SW 1271 (cell line): ENCODE results near the gene MEOX1.

Source experiments
- DNase-seq, 2 experiments: peaks; one replicate each; lab custom pipeline; 2025; lab: John Stamatoyannopoulos, UW

Gene MEOX1

GRCh38 chr17:43655693-43656255, 5.9 kb downstream of the MEOX1 start:
- no peak for DNase-seq

GRCh38 chr17:43652124-43652480, 9.6 kb downstream of the MEOX1 start:
- DNase-seq: no peak

DNA sequence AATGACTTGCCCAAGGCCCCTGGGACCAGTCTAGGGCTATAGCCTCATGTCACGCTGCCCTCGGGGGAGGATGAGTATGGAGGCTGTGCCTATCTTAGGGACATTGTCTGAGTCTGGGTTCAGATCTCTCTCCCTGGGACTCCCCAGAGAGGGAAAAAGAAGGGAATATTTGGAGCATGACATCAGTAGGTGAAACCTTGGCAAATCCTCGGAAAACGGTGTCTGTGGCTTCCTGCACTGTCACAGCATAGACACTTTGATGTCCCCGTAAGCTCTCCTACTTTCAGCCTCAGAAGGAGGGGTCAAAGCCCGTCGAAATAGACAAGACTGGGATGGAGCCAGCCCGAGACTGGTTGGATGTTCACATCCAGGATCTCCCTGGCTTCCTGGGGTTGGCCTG, 11.3 kb downstream of the MEOX1 start:
- DNase-seq: no peak

DNA sequence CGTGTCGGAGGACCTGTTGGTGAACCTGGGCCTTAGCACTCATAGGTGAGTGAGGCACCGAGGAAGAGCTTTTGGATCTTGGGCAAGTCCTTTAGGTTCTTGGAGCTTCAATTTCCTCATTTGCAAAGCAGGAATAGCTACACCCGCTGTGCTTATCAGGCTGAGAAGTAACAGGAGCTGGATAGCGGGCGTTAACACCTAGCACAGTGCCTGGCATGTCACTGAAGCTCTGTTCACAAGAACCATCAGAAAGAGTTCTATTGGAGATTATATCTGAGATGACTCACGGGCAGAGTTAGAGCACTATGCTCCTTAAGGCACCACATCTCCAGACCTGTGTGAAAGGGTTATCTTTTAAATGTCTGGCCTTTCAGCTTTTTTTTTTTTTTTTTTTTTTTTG, 12.8 kb downstream of the MEOX1 start:
- DNase-seq: no peak

- DNase-seq: no peak
Measured at GRCh38 chr17:43645765-43646481, 15.8 kb downstream of the MEOX1 start.

DNA sequence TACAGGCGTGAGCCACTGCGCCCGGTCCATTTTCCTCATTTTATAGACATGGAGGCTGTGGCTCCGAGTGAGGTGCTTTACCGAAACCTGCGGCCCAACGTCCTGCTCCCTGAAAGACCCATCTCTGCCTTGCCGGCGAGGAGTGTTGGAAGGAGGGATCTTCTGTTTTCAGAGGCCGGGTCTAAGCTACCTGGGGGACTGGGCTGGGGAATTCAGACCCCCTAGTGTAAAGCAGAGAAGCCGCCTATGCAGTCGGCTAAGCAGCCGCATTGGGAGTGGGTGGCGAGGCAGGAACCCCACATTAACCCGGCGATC, 16.3 kb downstream of the MEOX1 start:
- no peak for DNase-seq

GRCh38 chr17:43644081-43644480, 17.6 kb downstream of the MEOX1 start:
- DNase-seq: no peak

- no peak for DNase-seq
Measured at GRCh38 chr17:43641416-43641815, 20.3 kb downstream of the MEOX1 start.

- no peak for DNase-seq
Measured at GRCh38 chr17:43640491-43641252, 21.1 kb downstream of the MEOX1 start.

DNA sequence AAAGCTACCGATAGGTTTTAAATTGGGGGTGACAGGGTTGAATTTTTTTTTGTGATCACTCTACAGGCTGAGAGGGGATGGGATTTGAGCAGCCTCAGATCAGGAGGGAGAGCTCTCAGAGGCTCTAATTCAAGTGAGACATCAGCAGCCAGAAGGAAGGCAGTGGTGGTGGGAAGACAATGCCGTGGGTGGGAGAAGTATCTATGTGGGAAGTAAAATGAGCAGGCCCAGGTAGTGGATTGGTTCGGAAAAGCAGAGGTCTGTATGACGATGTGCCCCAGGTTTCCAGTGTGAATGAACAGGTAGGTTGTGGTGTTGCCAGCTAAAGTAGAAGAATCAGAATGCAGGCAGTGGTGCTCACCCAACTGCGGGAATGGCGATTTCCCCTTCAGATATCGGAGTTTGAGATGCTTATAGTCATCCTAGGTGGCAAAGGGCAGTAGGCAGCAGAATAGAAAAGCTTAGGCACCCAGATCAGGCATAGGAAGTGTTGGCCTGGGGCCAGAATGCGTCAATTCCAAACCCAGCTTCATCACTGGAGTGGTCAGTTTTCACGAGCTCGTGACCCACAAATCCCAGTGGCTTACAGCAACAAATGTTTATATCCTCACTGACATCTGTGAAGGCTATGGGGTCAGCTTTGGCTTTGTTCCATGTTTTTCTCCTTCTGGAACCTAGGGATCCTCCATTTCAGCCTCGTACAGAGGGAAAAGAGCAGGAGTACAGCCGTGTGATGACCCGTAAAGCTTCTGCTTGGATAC, 24.0 kb downstream of the MEOX1 start:
- DNase-seq: no peak

DNA sequence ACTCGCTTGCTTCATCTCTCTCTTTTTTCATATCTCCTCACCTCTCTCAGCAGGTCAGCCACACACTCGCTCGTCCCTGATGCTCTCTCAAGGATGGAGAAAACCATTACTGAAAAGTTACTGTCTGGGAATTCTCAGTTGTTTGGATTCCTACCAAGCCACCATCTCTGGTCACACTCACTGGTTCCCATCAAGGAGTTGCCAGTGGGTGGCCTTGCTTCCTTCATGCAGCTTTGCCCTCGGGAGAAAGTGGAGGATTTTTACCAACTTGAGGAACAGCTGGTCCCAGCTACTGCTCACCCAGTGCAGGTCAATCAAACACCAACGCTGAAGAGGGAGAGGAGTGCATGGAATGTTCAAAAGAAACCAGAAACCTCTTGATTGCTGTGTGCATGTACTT, 25.3 kb downstream of the MEOX1 start:
- DNase-seq: no peak

DNA sequence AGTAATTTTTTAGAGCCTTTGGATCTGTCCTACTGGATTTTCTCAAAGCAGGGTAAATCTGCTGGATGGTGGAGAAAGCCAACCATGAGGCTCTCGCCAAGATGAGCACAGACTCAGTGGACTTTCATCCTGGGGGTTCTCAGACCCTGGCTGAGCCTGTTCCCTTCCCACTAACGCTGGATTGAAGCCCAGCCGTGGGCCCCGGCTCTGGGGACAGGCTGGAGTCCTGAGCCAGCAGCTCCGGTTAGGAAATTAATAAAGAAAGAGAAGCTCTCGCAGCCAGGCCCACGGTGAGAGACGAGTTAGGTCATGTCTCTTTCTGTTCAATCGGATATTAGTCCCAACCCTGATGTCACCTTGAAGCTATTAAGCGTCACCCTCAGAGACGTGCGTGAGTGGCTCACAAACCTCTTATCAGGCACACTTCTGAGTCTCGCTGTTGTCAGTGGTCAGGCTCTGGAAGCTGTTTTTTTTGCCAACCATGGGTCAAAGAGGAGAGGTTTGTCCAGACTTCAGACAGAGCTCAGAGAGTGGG, 27.1 kb downstream of the MEOX1 start:
- DNase-seq: no peak

DNA sequence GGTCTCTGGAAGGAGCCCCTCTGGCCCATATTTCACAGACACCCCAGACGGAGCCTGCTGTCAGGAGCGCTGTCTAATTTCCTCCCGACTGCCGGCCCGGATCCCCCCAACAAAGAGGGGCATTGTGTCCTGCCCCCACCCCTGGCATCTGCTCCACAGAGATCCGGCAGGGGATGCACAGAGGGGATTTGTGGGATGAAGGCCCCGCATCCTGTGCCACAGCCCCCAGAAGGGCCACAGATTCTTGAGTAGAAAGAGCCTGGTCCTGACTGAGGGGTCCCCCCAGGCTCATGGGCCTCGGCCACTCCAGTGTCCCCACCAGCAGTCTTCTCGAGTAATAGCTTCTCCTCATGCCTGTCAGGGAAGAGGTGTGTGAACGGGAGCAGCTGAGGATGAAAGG, 29.5 kb downstream of the MEOX1 start:
- DNase-seq: no peak

- DNase-seq: no peak
Measured at GRCh38 chr17:43631429-43631828, 30.3 kb downstream of the MEOX1 start.

- no peak for DNase-seq
Measured at GRCh38 chr17:43628089-43628650, 33.6 kb downstream of the MEOX1 start.

GRCh38 chr17:43627653-43628052, 34.1 kb downstream of the MEOX1 start:
- DNase-seq: no peak

- DNase-seq: no peak
Measured at GRCh38 chr17:43626023-43626422, 35.7 kb downstream of the MEOX1 start.

GRCh38 chr17:43625606-43626005, 36.1 kb downstream of the MEOX1 start:
- DNase-seq: no peak

DNA sequence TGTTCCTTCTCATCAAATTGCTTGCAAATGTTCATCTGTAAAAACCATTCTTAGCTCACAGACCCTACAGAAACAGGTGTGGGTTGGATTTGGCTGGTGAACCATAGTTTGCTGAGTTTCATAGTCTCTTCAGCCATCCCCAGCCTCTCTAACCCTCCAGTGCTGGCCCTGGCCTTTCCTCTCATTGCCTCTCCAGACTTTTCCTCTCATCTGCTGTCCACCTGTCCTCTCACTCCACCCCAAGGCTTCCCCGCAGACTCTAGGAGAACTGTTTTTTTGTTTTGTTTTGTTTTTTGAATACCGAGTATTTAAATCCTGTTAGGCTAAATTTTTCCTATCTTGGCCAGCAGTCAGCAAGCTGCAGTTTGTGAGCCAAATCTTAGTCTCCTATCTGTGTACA, 41.1 kb downstream of the MEOX1 start:
- no peak for DNase-seq

DNA sequence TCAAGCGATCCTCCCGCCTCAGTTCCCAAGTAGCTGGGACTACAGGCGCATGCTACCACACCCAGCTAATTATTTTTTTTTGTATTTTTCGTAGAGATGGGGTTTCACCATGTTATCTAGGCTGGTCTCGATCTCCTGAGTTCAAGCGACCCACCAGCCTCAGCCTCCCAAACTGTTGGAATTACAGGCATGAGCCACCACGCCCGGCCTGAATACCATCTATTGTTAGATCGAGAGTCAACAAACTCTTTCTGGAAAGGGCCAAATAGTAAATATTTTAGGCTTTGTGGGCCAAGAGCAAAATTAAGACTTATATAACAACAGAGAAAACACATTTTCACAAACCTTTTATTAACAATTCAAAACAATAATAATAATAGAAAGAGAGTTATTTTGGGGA, 41.6 kb downstream of the MEOX1 start:
- DNase-seq: no peak

DNA sequence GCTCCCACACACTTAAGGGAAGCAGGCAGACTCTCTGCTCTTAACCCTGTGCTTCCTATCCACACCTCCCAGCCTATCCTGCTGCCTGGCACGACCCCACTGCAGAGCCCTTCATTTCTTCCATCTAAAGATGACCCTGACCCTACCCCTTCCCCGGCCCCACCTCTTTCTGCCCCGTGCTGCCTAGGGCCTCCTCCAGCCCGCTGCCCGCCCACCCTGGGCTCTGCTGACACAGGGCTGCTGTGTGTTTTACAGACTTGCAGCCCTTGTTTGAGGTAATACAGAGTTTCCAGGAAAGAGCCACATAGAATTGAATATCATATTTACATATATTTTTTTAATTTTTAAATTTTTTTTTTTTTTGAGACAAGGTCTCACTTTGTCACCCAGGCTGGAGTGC, 42.0 kb downstream of the MEOX1 start:
- DNase-seq: no peak

DNA sequence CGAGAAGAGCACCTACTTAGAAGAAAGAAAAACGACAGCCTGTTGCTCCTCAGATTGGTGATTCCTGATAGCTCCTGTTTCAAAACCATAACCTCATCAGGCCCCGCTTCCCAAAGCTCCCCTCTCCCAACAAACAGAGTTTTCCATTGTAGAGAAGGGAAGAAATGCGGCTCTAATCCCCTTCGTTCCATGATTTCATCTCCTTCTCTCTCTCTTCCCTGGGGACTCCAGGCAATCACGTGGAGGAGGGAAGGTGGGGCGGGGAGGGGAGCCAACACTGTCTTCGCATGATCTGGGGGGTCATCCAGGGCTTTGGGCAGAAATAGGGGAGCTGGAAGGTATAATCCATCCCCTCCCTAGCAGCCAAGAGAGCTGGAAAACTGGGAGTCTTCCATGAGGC, 43.4 kb downstream of the MEOX1 start:
- DNase-seq: no peak
